ENCODE measurements around the gene OXTR.

Gene OXTR

GRCh38 chr3:8712908-8713255, 56.5 kb downstream of the OXTR start (continued):
- TF ChIP-seq ZNF148 (tag by site-specific recombination; IDR thresholded peaks at IDR 0.05; ENCODE audit: borderline replicate concordance) (no peak), ZNF610 (tag by site-specific recombination; IDR thresholded peaks at IDR 0.05; ENCODE audit: borderline replicate concordance) (no peak), ZNF433 (tag by site-specific recombination; IDR thresholded peaks at IDR 0.05; ENCODE audit: low read depth) (no peak), AEBP2 (tag by site-specific recombination; IDR thresholded peaks at IDR 0.05; ENCODE audit: borderline replicate concordance) (no peak), HOXA7 (CRISPR knock-in tag; IDR thresholded peaks at IDR 0.05; ENCODE audit: borderline replicate concordance) (no peak), ZBTB7A (tag by site-specific recombination; IDR thresholded peaks at IDR 0.05; ENCODE audit: low read depth) (no peak)
- TF ChIP-seq, protein P1, sequence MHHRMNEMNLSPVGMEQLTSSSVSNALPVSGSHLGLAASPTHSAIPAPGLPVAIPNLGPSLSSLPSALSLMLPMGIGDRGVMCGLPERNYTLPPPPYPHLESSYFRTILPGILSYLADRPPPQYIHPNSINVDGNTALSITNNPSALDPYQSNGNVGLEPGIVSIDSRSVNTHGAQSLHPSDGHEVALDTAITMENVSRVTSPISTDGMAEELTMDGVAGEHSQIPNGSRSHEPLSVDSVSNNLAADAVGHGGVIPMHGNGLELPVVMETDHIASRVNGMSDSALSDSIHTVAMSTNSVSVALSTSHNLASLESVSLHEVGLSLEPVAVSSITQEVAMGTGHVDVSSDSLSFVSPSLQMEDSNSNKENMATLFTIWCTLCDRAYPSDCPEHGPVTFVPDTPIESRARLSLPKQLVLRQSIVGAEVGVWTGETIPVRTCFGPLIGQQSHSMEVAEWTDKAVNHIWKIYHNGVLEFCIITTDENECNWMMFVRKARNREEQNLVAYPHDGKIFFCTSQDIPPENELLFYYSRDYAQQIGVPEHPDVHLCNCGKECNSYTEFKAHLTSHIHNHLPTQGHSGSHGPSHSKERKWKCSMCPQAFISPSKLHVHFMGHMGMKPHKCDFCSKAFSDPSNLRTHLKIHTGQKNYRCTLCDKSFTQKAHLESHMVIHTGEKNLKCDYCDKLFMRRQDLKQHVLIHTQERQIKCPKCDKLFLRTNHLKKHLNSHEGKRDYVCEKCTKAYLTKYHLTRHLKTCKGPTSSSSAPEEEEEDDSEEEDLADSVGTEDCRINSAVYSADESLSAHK (tag by site-specific recombination; IDR thresholded peaks at IDR 0.05): no peak

DNA sequence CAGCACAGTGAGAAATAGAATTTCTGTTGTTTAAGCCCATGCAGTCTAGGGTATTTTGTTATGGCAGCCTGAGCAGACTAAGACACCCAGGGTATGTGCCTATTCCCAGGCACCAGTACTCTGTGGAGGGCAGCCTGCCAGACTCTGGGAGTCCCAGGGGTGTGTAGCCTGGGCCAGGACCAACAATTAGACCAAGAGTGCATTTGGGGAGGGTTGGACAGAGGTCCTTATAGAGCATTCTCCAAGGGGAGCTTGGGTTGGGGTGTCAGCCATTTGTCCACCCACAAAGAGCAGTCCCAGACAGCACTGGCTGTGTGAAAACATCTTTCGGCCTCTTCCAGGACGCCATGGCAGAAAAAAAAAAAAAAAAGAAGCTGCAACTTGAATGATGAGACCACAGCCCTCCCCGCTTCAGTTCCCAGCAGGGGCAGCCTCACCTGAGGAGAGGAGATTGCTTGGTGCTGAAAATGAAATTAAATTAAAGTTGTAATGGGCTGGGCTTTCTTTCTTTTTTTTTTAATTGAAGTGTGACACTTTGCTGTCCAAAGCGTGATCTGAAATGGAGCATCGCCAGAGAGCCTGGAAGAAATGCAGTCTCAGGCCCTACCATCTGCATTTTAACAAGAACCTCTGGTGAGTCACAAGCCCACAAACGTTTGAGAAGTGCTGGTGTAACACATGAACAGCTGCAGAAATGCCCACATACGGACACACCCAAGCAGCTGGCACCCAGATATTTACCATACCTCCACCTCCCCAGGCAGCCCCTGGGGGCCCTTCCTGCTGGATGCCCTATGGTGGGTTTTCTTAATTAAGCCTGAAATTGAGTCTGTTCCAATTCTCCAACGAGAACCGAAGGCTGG, 57.1 kb downstream of the OXTR start:
- no peak overlapping the region for H3K27ac ChIP-seq (ENCODE audit: extremely low read depth, low read depth, low read length)
- H3K36me3 ChIP-seq (ENCODE audit: control insufficient read depth in 2 of 2, insufficient read depth in 1 of 2, low read length in 2 of 2): no peaks in the 10 kb centered on the region
- H3K9me3 ChIP-seq (ENCODE audit: control insufficient read depth, insufficient read depth, low read depth, low read length): no peaks in the 10 kb centered on the region
- ChIA-PET POLR2A (no interaction called here), CTCF (interaction anchor here (0.7 to 1.8 kb wide), 7 partner anchors 17 to 57 kb away, joined by 3 to 6 read pairs (median 5); partner anchors contain the start of gene OXTR)
- H3K4me3 ChIP-seq (ENCODE audit: low read depth, low read length): no peak overlapping the region
- no peaks in the 10 kb centered on the region for H3K4me1 ChIP-seq (ENCODE audit: control insufficient read depth, insufficient read depth, low read length)
- TF ChIP-seq KLF9 (tag by site-specific recombination; IDR thresholded peaks at IDR 0.05; ENCODE audit: low read depth) (no peak), ZNF114 (tag by site-specific recombination; IDR thresholded peaks at IDR 0.05) (no peak), ZBTB48 (tag by site-specific recombination; IDR thresholded peaks at IDR 0.05) (no peak), ZNF580 (tag by site-specific recombination; IDR thresholded peaks at IDR 0.05) (no peak), ZNF175 (tag by site-specific recombination; IDR thresholded peaks at IDR 0.05) (no peak), KLF10 (tag by site-specific recombination; IDR thresholded peaks at IDR 0.05) (no peak), KLF16 (tag by site-specific recombination; IDR thresholded peaks at IDR 0.05) (no peak), ZNF280D (tag by site-specific recombination; IDR thresholded peaks at IDR 0.05) (no peak), ZNF530 (tag by site-specific recombination; IDR thresholded peaks at IDR 0.05; ENCODE audit: low read depth) (no peak), ZNF335 (tag by site-specific recombination; conservative IDR thresholded peaks at IDR 0.05) (no peak), TRIM28 (IDR thresholded peaks at IDR 0.05; ENCODE audit: borderline replicate concordance, low read length) (no peak)
- TF ChIP-seq, protein P2, sequence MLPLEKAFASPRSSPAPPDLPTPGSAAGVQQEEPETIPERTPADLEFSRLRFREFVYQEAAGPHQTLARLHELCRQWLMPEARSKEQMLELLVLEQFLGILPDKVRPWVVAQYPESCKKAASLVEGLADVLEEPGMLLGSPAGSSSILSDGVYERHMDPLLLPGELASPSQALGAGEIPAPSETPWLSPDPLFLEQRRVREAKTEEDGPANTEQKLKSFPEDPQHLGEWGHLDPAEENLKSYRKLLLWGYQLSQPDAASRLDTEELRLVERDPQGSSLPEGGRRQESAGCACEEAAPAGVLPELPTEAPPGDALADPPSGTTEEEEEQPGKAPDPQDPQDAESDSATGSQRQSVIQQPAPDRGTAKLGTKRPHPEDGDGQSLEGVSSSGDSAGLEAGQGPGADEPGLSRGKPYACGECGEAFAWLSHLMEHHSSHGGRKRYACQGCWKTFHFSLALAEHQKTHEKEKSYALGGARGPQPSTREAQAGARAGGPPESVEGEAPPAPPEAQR (tag by site-specific recombination; IDR thresholded peaks at IDR 0.05): no peak
- TF ChIP-seq, protein P3, sequence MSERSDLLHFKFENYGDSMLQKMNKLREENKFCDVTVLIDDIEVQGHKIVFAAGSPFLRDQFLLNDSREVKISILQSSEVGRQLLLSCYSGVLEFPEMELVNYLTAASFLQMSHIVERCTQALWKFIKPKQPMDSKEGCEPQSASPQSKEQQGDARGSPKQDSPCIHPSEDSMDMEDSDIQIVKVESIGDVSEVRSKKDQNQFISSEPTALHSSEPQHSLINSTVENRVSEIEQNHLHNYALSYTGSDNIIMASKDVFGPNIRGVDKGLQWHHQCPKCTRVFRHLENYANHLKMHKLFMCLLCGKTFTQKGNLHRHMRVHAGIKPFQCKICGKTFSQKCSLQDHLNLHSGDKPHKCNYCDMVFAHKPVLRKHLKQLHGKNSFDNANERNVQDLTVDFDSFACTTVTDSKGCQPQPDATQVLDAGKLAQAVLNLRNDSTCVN (tag by site-specific recombination; optimal IDR thresholded peaks at IDR 0.05): no peak
- TF ChIP-seq, protein P4, sequence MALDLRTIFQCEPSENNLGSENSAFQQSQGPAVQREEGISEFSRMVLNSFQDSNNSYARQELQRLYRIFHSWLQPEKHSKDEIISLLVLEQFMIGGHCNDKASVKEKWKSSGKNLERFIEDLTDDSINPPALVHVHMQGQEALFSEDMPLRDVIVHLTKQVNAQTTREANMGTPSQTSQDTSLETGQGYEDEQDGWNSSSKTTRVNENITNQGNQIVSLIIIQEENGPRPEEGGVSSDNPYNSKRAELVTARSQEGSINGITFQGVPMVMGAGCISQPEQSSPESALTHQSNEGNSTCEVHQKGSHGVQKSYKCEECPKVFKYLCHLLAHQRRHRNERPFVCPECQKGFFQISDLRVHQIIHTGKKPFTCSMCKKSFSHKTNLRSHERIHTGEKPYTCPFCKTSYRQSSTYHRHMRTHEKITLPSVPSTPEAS (tag by site-specific recombination; IDR thresholded peaks at IDR 0.05): no peak
